HepG2 (cell line): Measurements from ENCODE around the gene DUOXA1. TPM values are rescaled to one million over a fixed set of nuclear protein-coding genes. Genes with fewer than 3 reads are reported as not detected.
"Not testable (repeated sequence)": the region's sequence is repeated elsewhere in the genome, so short reads cannot be mapped to it uniquely, and the experiment has no call there.

ENCODE experiments used
- ATAC-seq: fragments of 200-7000 bp; cut with Tn5 transposase; 3 replicates; pipeline ENCODE4 v1.9.1; 2020; ENCODE audit warnings: mild to moderate bottlenecking, moderate library complexity
- BruUV-seq: library from RNA; stranded (reverse); fragments of 400-500 nt; replicated peaks from 2 replicates; lab custom pipeline; 2021; lab: Mats Ljungman, UMichigan
- CTCF ChIA-PET: fragments of 300-600 bp; formaldehyde crosslinking; extraction: SDS; loops from one replicate; lab custom pipeline; 2021; ENCODE audit warnings: low total read pairs, inconsistent platforms, low intra/inter-chr PET ratio; lab: Yijun Ruan, JAX
- POLR2A ChIA-PET: fragments of 350-600 bp; sonication (Branson Sonifier 250); formaldehyde crosslinking; loops from one replicate; lab custom pipeline; 2020; ENCODE audit warnings: antibody characterized with exemption, inconsistent platforms; lab: Yijun Ruan, JAX
- DNase-seq: peaks from one replicate; pipeline ENCODE4 v3.0.0-alpha.2; 2015; ENCODE audit warnings: low spot score
- FAIRE-seq: peaks from 3 replicates; lab custom pipeline; 2011; peaks lifted over from hg19 to GRCh38; lab: Jason Lieb, UNC
- H2AFZ ChIP-seq: one replicate; pipeline ENCODE4 v1.6.1; 2011; ENCODE audit warnings: low read length, inconsistent platforms
- H3K27ac ChIP-seq: fragments of 300-600 bp; 3 replicates; pipeline ENCODE4 v1.8.0; 2011; ENCODE audit warnings: mixed run types, mild to moderate bottlenecking, mixed read lengths, low read length, inconsistent platforms; ENCODE audit not compliant: insufficient read depth; ENCODE audit errors: extremely low read length
- H3K27me3 ChIP-seq, 2 experiments: fragments of 200-600 bp in 1 of 2; 2 replicates in 1 of 2; 3 replicates in 1 of 2; pipeline versions ENCODE4 v1.6.0 to v1.8.0; 2011; ENCODE audit warnings: low read length in 2 of 2, mild to moderate bottlenecking in 2 of 2, moderate library complexity in 2 of 2, inconsistent platforms in 1 of 2; ENCODE audit not compliant: insufficient read depth in 2 of 2, control insufficient read depth in 1 of 2
- H3K36me3 ChIP-seq, 2 experiments: fragments of 200-600 bp in 1 of 2; replicated peaks in 1 of 2; 2 replicates in 1 of 2; 3 replicates in 1 of 2; pipeline versions ENCODE4 v1.5.1 to v1.8.0; 2011; ENCODE audit warnings: low read length in 2 of 2, inconsistent platforms in 1 of 2; ENCODE audit not compliant: insufficient read depth in 2 of 2, control insufficient read depth in 1 of 2
- H3K4me1 ChIP-seq: 2 replicates; pipeline ENCODE4 v1.5.1; 2012; ENCODE audit warnings: low read length, inconsistent platforms; ENCODE audit not compliant: insufficient read depth
- H3K4me2 ChIP-seq: 2 replicates; pipeline ENCODE4 v1.6.0; 2011; ENCODE audit warnings: low read depth, low read length, inconsistent platforms
- H3K4me3 ChIP-seq, 3 experiments: fragments of 200-600 bp in 1 of 3; sonication (generic), shearing (Covaris generic) in 1 of 3; replicated peaks in 1 of 3; 2 replicates each; pipeline ENCODE4 v1.5.1; 2011 to 2016; ENCODE audit warnings: low read length in 3 of 3, inconsistent platforms in 2 of 3, low read depth in 2 of 3, mild to moderate bottlenecking in 2 of 3, control low read depth in 1 of 3, mixed read lengths in 1 of 3; ENCODE audit not compliant: insufficient read depth in 1 of 3
- H3K79me2 ChIP-seq: one replicate; pipeline ENCODE4 v1.6.1; 2011; ENCODE audit warnings: low read length, inconsistent platforms; ENCODE audit not compliant: insufficient read depth
- H3K9ac ChIP-seq: 2 replicates; pipeline ENCODE4 v1.6.0; 2011; ENCODE audit warnings: mild to moderate bottlenecking, low read depth, low read length, inconsistent platforms; ENCODE audit not compliant: insufficient read depth
- H3K9me3 ChIP-seq: 2 replicates; pipeline ENCODE4 v1.5.1; 2012; ENCODE audit warnings: mild to moderate bottlenecking, low read length
- H4K20me1 ChIP-seq: 2 replicates; pipeline ENCODE4 v1.6.0; 2011; ENCODE audit warnings: inconsistent platforms, mild to moderate bottlenecking, low read length, moderate library complexity; ENCODE audit not compliant: insufficient read depth
- WGBS: methylation state at CpG from one replicate; pipeline ENCODE4 v1.1.6; 2017; ENCODE audit warnings: low lambda C conversion rate; 5-methylcytosine and 5-hydroxymethylcytosine counted together
- in situ Hi-C: cut with HindIII; loops from 2 replicates; pipeline ENCODE4 v1.10.0; 2017; ENCODE audit warnings: low pct_unique_long_range_greater_than_20kb; ENCODE audit not compliant: extremely low pct_ligation_motif_present
- intact Hi-C: fragments of 100-400 bp; cut with micrococcal nuclease; formaldehyde crosslinking; loops from one replicate; pipeline ENCODE4 v1.10.0; 2022; ENCODE audit not compliant: unreplicated experiment
- polyA plus RNA-seq, 8 experiments: library from polyadenylated mRNA; depleted of rRNA in 3 of 8; stranded (reverse) in 7 of 8; unstranded in 1 of 8; fragments of >200 nt; fragmentation: Illumina TruSeq in 4 of 8; extraction: Trizol in 4 of 8; gene quantifications; 2 replicates each; pipeline versions ENCODE4 v1.2.1 to v1.2.3, GENCODE V29; 2011 to 2016; ENCODE audit warnings: low read depth in 4 of 8, missing spikeins in 1 of 8, mixed read lengths in 1 of 8; ENCODE audit not compliant: insufficient read depth in 1 of 8
- total RNA-seq, 5 experiments: library from RNA; depleted of rRNA; stranded (reverse); fragments of >200 nt; fragmentation: Illumina TruSeq; extraction: Trizol; gene quantifications; 2 replicates each; pipeline ENCODE4 v1.2.3, GENCODE V29; 2016; ENCODE audit warnings: low read depth in 1 of 5

DUOXA1 gene
- total and polyA plus RNA-seq, 2 of the 13 experiments (the other 11 are each of a cell fraction or from before 2014, with no cell fraction given) = not detected

GRCh38 chr15:45080593-45080992, 49.1 kb downstream of the DUOXA1 start:
- peak; percentile 71 for FAIRE-seq
- DNase-seq, H3K9me3 ChIP-seq, intact Hi-C loops, H3K27me3 ChIP-seq, H2AFZ ChIP-seq, H3K4me3 ChIP-seq, BruUV-seq, H3K36me3 ChIP-seq, H3K9ac ChIP-seq, H3K79me2 ChIP-seq, ATAC-seq, H4K20me1 ChIP-seq, in situ Hi-C loops, CTCF ChIA-PET, H3K4me2 ChIP-seq, H3K27ac ChIP-seq, POLR2A ChIA-PET: not testable (repeated sequence)
- WGBS = 67% methylated on average over 1 of the region's 3 CpGs
- peaks cover 17% of the 10 kb centered on the region for H3K4me1 ChIP-seq

- not testable (repeated sequence) for H3K79me2 ChIP-seq
Measured at GRCh38 chr15:45079628-45080246, 49.9 kb downstream of the DUOXA1 start.

GRCh38 chr15:45079201-45079600, 50.5 kb downstream of the DUOXA1 start:
- POLR2A ChIA-PET, BruUV-seq: not testable (repeated sequence)

More at GRCh38 chr15:45079628-45080246, 49.9 kb downstream of the DUOXA1 start:
- peaks cover 20% of the 10 kb centered on the region for H3K4me1 ChIP-seq
- H3K4me2 ChIP-seq, ATAC-seq, H3K9ac ChIP-seq, FAIRE-seq, H2AFZ ChIP-seq, POLR2A ChIA-PET, H4K20me1 ChIP-seq, H3K27me3 ChIP-seq, H3K36me3 ChIP-seq, H3K9me3 ChIP-seq, BruUV-seq, DNase-seq, H3K4me3 ChIP-seq, intact Hi-C loops, CTCF ChIA-PET, in situ Hi-C loops, H3K27ac ChIP-seq: not testable (repeated sequence)
- WGBS = 70% methylated on average over 5 of the region's 5 CpGs

GRCh38 chr15:45077391-45077790, 52.3 kb downstream of the DUOXA1 start:
- CTCF ChIA-PET, H3K9ac ChIP-seq, BruUV-seq, POLR2A ChIA-PET, in situ Hi-C loops, H3K79me2 ChIP-seq, H3K27me3 ChIP-seq, H3K4me2 ChIP-seq, H2AFZ ChIP-seq, ATAC-seq, DNase-seq, H4K20me1 ChIP-seq, intact Hi-C loops, H3K9me3 ChIP-seq, H3K27ac ChIP-seq, H3K4me1 ChIP-seq, H3K36me3 ChIP-seq, H3K4me3 ChIP-seq: not testable (repeated sequence)
- WGBS = 74% methylated on average over 2 of the region's 2 CpGs
- peak; percentile 30 for FAIRE-seq

More at GRCh38 chr15:45079201-45079600, 50.5 kb downstream of the DUOXA1 start:
- H4K20me1 ChIP-seq, ATAC-seq, H3K36me3 ChIP-seq, H3K27me3 ChIP-seq, intact Hi-C loops, H3K9me3 ChIP-seq, H3K27ac ChIP-seq, H3K79me2 ChIP-seq, CTCF ChIA-PET, in situ Hi-C loops, DNase-seq, H3K9ac ChIP-seq, H3K4me2 ChIP-seq, H2AFZ ChIP-seq, H3K4me3 ChIP-seq: not testable (repeated sequence)
- peaks cover 18% of the 10 kb centered on the region for H3K4me1 ChIP-seq
- 45% methylated on average over 5 of the region's 5 CpGs for WGBS
- peak; percentile 53 for FAIRE-seq
